ENCODE measurements around the gene KRR1. TPM values are rescaled to one million over a fixed set of nuclear protein-coding genes. Genes with fewer than 3 reads are reported as not detected.
"Not testable (repeated sequence)": the region's sequence is repeated elsewhere in the genome, so short reads cannot be mapped to it uniquely, and the experiment has no call there.

Gene KRR1
- total RNA-seq, 1 donor from 2014 or later, result 53.2 TPM

- no peak overlapping the region for H3K4me3 Mint-ChIP-seq (ENCODE audit: unreplicated experiment)
- H3K27me3 Mint-ChIP-seq (ENCODE audit: unreplicated experiment), result no peaks in the 10 kb centered on the region
- H3K27ac Mint-ChIP-seq (ENCODE audit: unreplicated experiment), result no peak overlapping the region
- H3K9me3 Mint-ChIP-seq (ENCODE audit: unreplicated experiment), result peaks cover 3% of the 10 kb centered on the region
- TF ChIP-seq CTCF (IDR thresholded peaks at IDR 0.05; ENCODE audit: unreplicated experiment), result no peak
- DNase-seq (ENCODE audit: low spot score), result no peak
- no peaks in the 10 kb centered on the region for H3K4me1 Mint-ChIP-seq (ENCODE audit: unreplicated experiment)
- H3K36me3 Mint-ChIP-seq (ENCODE audit: low read depth, unreplicated experiment), result peaks cover 4% of the 10 kb centered on the region
Measured at GRCh38 chr12:75455839-75456238, 55.6 kb downstream of the KRR1 start.

GRCh38 chr12:75452675-75453330 lies 58.6 kb downstream of the KRR1 start:
- no peak overlapping the region for H3K27ac Mint-ChIP-seq (ENCODE audit: unreplicated experiment)
- no peak for DNase-seq (ENCODE audit: low spot score)
- H3K36me3 Mint-ChIP-seq (ENCODE audit: low read depth, unreplicated experiment), result peaks cover 3% of the 10 kb centered on the region
- H3K4me3 Mint-ChIP-seq (ENCODE audit: unreplicated experiment), result no peak overlapping the region
- TF ChIP-seq CTCF (IDR thresholded peaks at IDR 0.05; ENCODE audit: unreplicated experiment), result no peak
- H3K4me1 Mint-ChIP-seq (ENCODE audit: unreplicated experiment), result no peaks in the 10 kb centered on the region
- peaks cover 3% of the 10 kb centered on the region for H3K9me3 Mint-ChIP-seq (ENCODE audit: unreplicated experiment)
- H3K27me3 Mint-ChIP-seq (ENCODE audit: unreplicated experiment), result no peaks in the 10 kb centered on the region

- H3K27me3 Mint-ChIP-seq (ENCODE audit: unreplicated experiment), result no peaks in the 10 kb centered on the region
- TF ChIP-seq CTCF (IDR thresholded peaks at IDR 0.05; ENCODE audit: unreplicated experiment), result no peak
- H3K4me3 Mint-ChIP-seq (ENCODE audit: unreplicated experiment), result no peak overlapping the region
- H3K4me1 Mint-ChIP-seq (ENCODE audit: unreplicated experiment), result no peaks in the 10 kb centered on the region
- no peak overlapping the region for H3K27ac Mint-ChIP-seq (ENCODE audit: unreplicated experiment)
- no peaks in the 10 kb centered on the region for H3K36me3 Mint-ChIP-seq (ENCODE audit: low read depth, unreplicated experiment)
- no peaks in the 10 kb centered on the region for H3K9me3 Mint-ChIP-seq (ENCODE audit: unreplicated experiment)
- DNase-seq (ENCODE audit: low spot score), result no peak
Measured at GRCh38 chr12:75447691-75448393, 63.6 kb downstream of the KRR1 start.

- Mint-ChIP-seq H3K4me3 (ENCODE audit: unreplicated experiment) (no peak overlapping the region), H3K9me3 (ENCODE audit: unreplicated experiment) (no peaks in the 10 kb centered on the region), H3K27me3 (ENCODE audit: unreplicated experiment) (no peaks in the 10 kb centered on the region), H3K4me1 (ENCODE audit: unreplicated experiment) (no peaks in the 10 kb centered on the region), H3K36me3 (ENCODE audit: low read depth, unreplicated experiment) (no peaks in the 10 kb centered on the region), H3K27ac (ENCODE audit: unreplicated experiment) (no peak overlapping the region)
- no peak for TF ChIP-seq CTCF (IDR thresholded peaks at IDR 0.05; ENCODE audit: unreplicated experiment)
- no peak for DNase-seq (ENCODE audit: low spot score)
Measured at GRCh38 chr12:75446857-75447256, 64.6 kb downstream of the KRR1 start.

GRCh38 chr12:75445137-75445507 lies 66.3 kb downstream of the KRR1 start:
- not testable (repeated sequence) for DNase-seq (ENCODE audit: low spot score); H3K27ac Mint-ChIP-seq (ENCODE audit: unreplicated experiment); H3K4me1 Mint-ChIP-seq (ENCODE audit: unreplicated experiment); H3K9me3 Mint-ChIP-seq (ENCODE audit: unreplicated experiment); H3K4me3 Mint-ChIP-seq (ENCODE audit: unreplicated experiment); H3K27me3 Mint-ChIP-seq (ENCODE audit: unreplicated experiment); H3K36me3 Mint-ChIP-seq (ENCODE audit: low read depth, unreplicated experiment)

All from endothelial cell (in vitro differentiated cells).